HCT116 (cell line): ENCODE measurements around the gene CREG1. TPM values are rescaled to one million over a fixed set of nuclear protein-coding genes. Genes with fewer than 3 reads are reported as not detected.

ENCODE experiments used
- ATAC-seq: fragments of 200-7000 bp; cut with Tn5 transposase; 2 replicates; pipeline ENCODE4 v1.9.1; 2020; ENCODE audit warnings: mild to moderate bottlenecking, moderate library complexity
- BruUV-seq: library from RNA; stranded (reverse); fragments of 400-500 nt; replicated peaks from 2 replicates; lab custom pipeline; 2021; lab: Mats Ljungman, UMichigan
- CTCF ChIA-PET: fragments of 300-600 bp; sonication (Branson Sonifier 250); formaldehyde crosslinking; loops from one replicate; lab custom pipeline; 2021; ENCODE audit warnings: antibody characterized with exemption; lab: Charles Lee
- POLR2A ChIA-PET: fragments of 300-600, 350-600 bp; sonication (Branson Sonifier 250); formaldehyde crosslinking; loops from one replicate; lab custom pipeline; 2021; ENCODE audit warnings: antibody characterized with exemption; lab: Charles Lee
- RAD21 ChIA-PET, 2 experiments: fragments of 300-600 bp; sonication (Branson Sonifier 250); formaldehyde crosslinking; loops; one replicate each; lab custom pipeline; 2023; ENCODE audit warnings: low total read pairs in 2 of 2; ENCODE audit not compliant: uncharacterized antibody in 2 of 2, unreplicated experiment in 2 of 2, low non-redundant PET in 1 of 2; lab: Charles Lee
- DNase-seq: peaks from one replicate; pipeline ENCODE4 v3.0.0-alpha.2; 2010; ENCODE audit warnings: low read depth, low spot score
- H2AFZ ChIP-seq: fragments of 200-600 bp; shearing (Covaris generic), sonication (generic); 2 replicates; pipeline ENCODE4 v1.6.1; 2017; ENCODE audit warnings: low read depth, mixed run types, mixed read lengths, antibody characterized with exemption, low read length; ENCODE audit not compliant: poor library complexity, severe bottlenecking
- H3K27ac ChIP-seq: 2 replicates; pipeline ENCODE4 v1.5.1; 2012; ENCODE audit warnings: low read depth, low read length
- H3K27me3 ChIP-seq: fragments of 200-600 bp; sonication (generic); 2 replicates; pipeline ENCODE4 v1.6.1; 2016; ENCODE audit warnings: mixed run types, low read length, mixed read lengths; ENCODE audit not compliant: insufficient read depth
- H3K36me3 ChIP-seq, 2 experiments: fragments of 200-500 bp in 1 of 2; fragments of 200-600 bp in 1 of 2; sonication (Bioruptor generic) in 1 of 2; sonication (generic) in 1 of 2; 2 replicates each; pipeline versions ENCODE4 v1.5.1 to v1.6.1; 2014 to 2016; ENCODE audit warnings: low read length in 2 of 2, inconsistent platforms in 1 of 2, mixed read lengths in 1 of 2, mixed run types in 1 of 2; ENCODE audit not compliant: insufficient read depth in 2 of 2, control insufficient read depth in 1 of 2
- H3K4me1 ChIP-seq, 2 experiments: fragments of 200-600 bp in 1 of 2; sonication (generic) in 1 of 2; 2 replicates each; pipeline versions ENCODE4 v1.5.1 to v1.6.1; 2012 to 2017; ENCODE audit warnings: low read length in 2 of 2, inconsistent platforms in 1 of 2, mild to moderate bottlenecking in 1 of 2, mixed read lengths in 1 of 2, mixed run types in 1 of 2, moderate library complexity in 1 of 2; ENCODE audit not compliant: insufficient read depth in 2 of 2, control insufficient read depth in 1 of 2
- H3K4me2 ChIP-seq: fragments of 200-600 bp; sonication (generic); 2 replicates; pipeline ENCODE4 v1.6.1; 2017; ENCODE audit warnings: mixed run types, low read length, mixed read lengths
- H3K4me3 ChIP-seq, 2 experiments: fragments of 200-600 bp in 1 of 2; sonication (generic) in 1 of 2; replicated peaks in 1 of 2; 2 replicates each; pipeline ENCODE4 v1.5.1; 2011 to 2016; ENCODE audit warnings: low read length in 2 of 2, control low read depth in 1 of 2, low read depth in 1 of 2, mild to moderate bottlenecking in 1 of 2, mixed read lengths in 1 of 2, mixed run types in 1 of 2
- H3K79me2 ChIP-seq: fragments of 200-600 bp; sonication (generic); 2 replicates; pipeline ENCODE4 v1.6.1; 2017; ENCODE audit warnings: mild to moderate bottlenecking, mixed run types, low read length, moderate library complexity, mixed read lengths; ENCODE audit not compliant: insufficient read depth
- H3K9ac ChIP-seq: fragments of 200-600 bp; sonication (generic); 2 replicates; pipeline ENCODE4 v1.6.1; 2016; ENCODE audit warnings: low read length, mixed read lengths
- H3K9me2 ChIP-seq: fragments of 200-600 bp; sonication (generic), shearing (Covaris generic); 2 replicates; pipeline ENCODE4 v1.6.1; 2017; ENCODE audit warnings: mixed run types, mild to moderate bottlenecking, moderate library complexity; ENCODE audit not compliant: insufficient read depth
- H3K9me3 ChIP-seq, 2 experiments: fragments of 200-500 bp in 1 of 2; fragments of 200-600 bp in 1 of 2; sonication (Bioruptor generic) in 1 of 2; sonication (generic) in 1 of 2; 2 replicates each; pipeline ENCODE4 v1.6.1; 2014 to 2017; ENCODE audit warnings: low read length in 2 of 2, mixed read lengths in 2 of 2, inconsistent platforms in 1 of 2, low read depth in 1 of 2, mild to moderate bottlenecking in 1 of 2, mixed run types in 1 of 2, moderate library complexity in 1 of 2; ENCODE audit not compliant: control insufficient read depth in 1 of 2, insufficient read depth in 1 of 2
- H4K20me1 ChIP-seq: fragments of 200-600 bp; sonication (generic), shearing (Covaris generic); 2 replicates; pipeline ENCODE4 v1.6.1; 2017; ENCODE audit warnings: mixed run types, mild to moderate bottlenecking, moderate library complexity; ENCODE audit not compliant: insufficient read depth
- CBX3 ChIP-seq: IDR thresholded peaks from 2 replicates; pipeline ENCODE4 v1.6.1; 2012; ENCODE audit warnings: low read depth
- CEBPB ChIP-seq: IDR thresholded peaks from 2 replicates; pipeline ENCODE4 v1.6.1; 2012; ENCODE audit warnings: low read depth
- JUND ChIP-seq: IDR thresholded peaks from 2 replicates; pipeline ENCODE4 v1.6.1; 2012
- SIN3A ChIP-seq: IDR thresholded peaks from 2 replicates; pipeline ENCODE4 v1.6.1; 2012; ENCODE audit warnings: low read depth
- SP1 ChIP-seq: IDR thresholded peaks from 2 replicates; pipeline ENCODE4 v1.6.1; 2012; ENCODE audit warnings: low read depth
- TCF7L2 ChIP-seq: IDR thresholded peaks from 2 replicates; pipeline ENCODE4 v1.7.0; 2011; ENCODE audit warnings: borderline replicate concordance, inconsistent platforms; ENCODE audit not compliant: insufficient read depth, insufficient read length; ENCODE audit errors: extremely low read depth
- YY1 ChIP-seq: IDR thresholded peaks from 2 replicates; pipeline ENCODE4 v1.6.1; 2011; ENCODE audit warnings: low read length, low read depth, moderate library complexity, mild to moderate bottlenecking; ENCODE audit not compliant: insufficient replicate concordance; ENCODE audit errors: extremely low read depth
- intact Hi-C: fragments of 100-400 bp; cut with micrococcal nuclease; formaldehyde crosslinking; loops from 2 replicates; pipeline ENCODE4 v1.10.0; 2022
- total RNA-seq: library from RNA; stranded (reverse); gene quantifications from one replicate; pipeline ENCODE4 v1.2.1, GENCODE V29; 2021; ENCODE audit not compliant: unreplicated experiment
- TF ChIP-seq, protein P1 (sequence below): IDR thresholded peaks from 2 replicates; pipeline ENCODE4 v1.6.1; 2012; ENCODE audit warnings: low read depth

Gene CREG1
- total RNA-seq, 1 experiment from 2014 or later: 55.7 TPM

- CTCF ChIA-PET: no interaction called here
- RAD21 ChIA-PET: no interaction called here
- Histone ChIP-seq H3K9me3 (no peaks in the 10 kb centered on the region), H4K20me1 (no peaks in the 10 kb centered on the region), H3K27me3 (no peaks in the 10 kb centered on the region), H3K4me3 (no peak overlapping the region), H3K27ac (no peak overlapping the region), H3K9ac (no peak overlapping the region), H3K36me3 (no peaks in the 10 kb centered on the region), H3K9me2 (no peaks in the 10 kb centered on the region), H3K4me2 (no peak overlapping the region), H3K79me2 (no peaks in the 10 kb centered on the region), H2AFZ (no peak overlapping the region)
- no peak for DNase-seq
- POLR2A ChIA-PET: no interaction called here
- BruUV-seq: no TSS peak
- intact Hi-C loops: no loop called here
- ATAC-seq: no peak
- TF ChIP-seq TCF7L2 (no peak), CEBPB (no peak), CBX3 (no peak), SP1 (no peak)
- TF ChIP-seq, all 23 proteins: peak for 0
- peaks cover 0 to 4% of the 10 kb centered on the region in 2 experiments; a peak in 1 of 4 replicates for H3K4me1 ChIP-seq
Observed at GRCh38 chr1:167566766-167567165, 13.2 kb upstream of the CREG1 start.

- ATAC-seq: no peak
Observed at GRCh38 chr1:167565922-167566321, 12.4 kb upstream of the CREG1 start.

More at GRCh38 chr1:167565922-167566321, 12.4 kb upstream of the CREG1 start:
- Histone ChIP-seq H3K4me2 (no peak overlapping the region), H3K9me2 (no peaks in the 10 kb centered on the region), H3K27me3 (no peaks in the 10 kb centered on the region), H4K20me1 (no peaks in the 10 kb centered on the region), H3K36me3 (no peaks in the 10 kb centered on the region), H3K4me1 (peaks cover 0 to 4% of the 10 kb centered on the region in 2 experiments; a peak in 1 of 4 replicates), H3K9me3 (no peaks in the 10 kb centered on the region), H3K27ac (no peak overlapping the region), H2AFZ (no peak overlapping the region), H3K79me2 (no peaks in the 10 kb centered on the region), H3K9ac (no peak overlapping the region), H3K4me3 (no peak overlapping the region)
- ChIA-PET POLR2A (no interaction called here), CTCF (interaction anchor here (1.8 kb wide), 1 partner anchor 12 kb away, joined by 4 read pairs; the partner anchor contains the start of gene CREG1), RAD21 (no interaction called here)
- TF ChIP-seq JUND (no peak), SP1 (no peak), TCF7L2 (no peak), YY1 (no peak), CBX3 (no peak), SIN3A (no peak), CEBPB (no peak)
- TF ChIP-seq, protein P1, sequence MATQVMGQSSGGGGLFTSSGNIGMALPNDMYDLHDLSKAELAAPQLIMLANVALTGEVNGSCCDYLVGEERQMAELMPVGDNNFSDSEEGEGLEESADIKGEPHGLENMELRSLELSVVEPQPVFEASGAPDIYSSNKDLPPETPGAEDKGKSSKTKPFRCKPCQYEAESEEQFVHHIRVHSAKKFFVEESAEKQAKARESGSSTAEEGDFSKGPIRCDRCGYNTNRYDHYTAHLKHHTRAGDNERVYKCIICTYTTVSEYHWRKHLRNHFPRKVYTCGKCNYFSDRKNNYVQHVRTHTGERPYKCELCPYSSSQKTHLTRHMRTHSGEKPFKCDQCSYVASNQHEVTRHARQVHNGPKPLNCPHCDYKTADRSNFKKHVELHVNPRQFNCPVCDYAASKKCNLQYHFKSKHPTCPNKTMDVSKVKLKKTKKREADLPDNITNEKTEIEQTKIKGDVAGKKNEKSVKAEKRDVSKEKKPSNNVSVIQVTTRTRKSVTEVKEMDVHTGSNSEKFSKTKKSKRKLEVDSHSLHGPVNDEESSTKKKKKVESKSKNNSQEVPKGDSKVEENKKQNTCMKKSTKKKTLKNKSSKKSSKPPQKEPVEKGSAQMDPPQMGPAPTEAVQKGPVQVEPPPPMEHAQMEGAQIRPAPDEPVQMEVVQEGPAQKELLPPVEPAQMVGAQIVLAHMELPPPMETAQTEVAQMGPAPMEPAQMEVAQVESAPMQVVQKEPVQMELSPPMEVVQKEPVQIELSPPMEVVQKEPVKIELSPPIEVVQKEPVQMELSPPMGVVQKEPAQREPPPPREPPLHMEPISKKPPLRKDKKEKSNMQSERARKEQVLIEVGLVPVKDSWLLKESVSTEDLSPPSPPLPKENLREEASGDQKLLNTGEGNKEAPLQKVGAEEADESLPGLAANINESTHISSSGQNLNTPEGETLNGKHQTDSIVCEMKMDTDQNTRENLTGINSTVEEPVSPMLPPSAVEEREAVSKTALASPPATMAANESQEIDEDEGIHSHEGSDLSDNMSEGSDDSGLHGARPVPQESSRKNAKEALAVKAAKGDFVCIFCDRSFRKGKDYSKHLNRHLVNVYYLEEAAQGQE: no peak
- intact Hi-C loops: no loop called here
- no TSS peak for BruUV-seq
- no peak for DNase-seq
